Stimulated activated CD4-positive, alpha-beta T cell treated with anti-CD3 and anti-CD28 coated beads, TNF-alpha, amount 100 ng/mL, for 1 hour (primary cell): ENCODE results near the gene CCDC59.
"Not testable (repeated sequence)": the region's sequence is repeated elsewhere in the genome, so short reads cannot be mapped to it uniquely, and the experiment has no call there.

Experiments used
- DNase-seq, 3 donors: peaks; one replicate each; pipeline ENCODE4 v3.0.0-alpha.2; 2020; ENCODE audit warnings: low read depth in 3 of 3, low spot score in 1 of 3

CCDC59 gene, protein sequence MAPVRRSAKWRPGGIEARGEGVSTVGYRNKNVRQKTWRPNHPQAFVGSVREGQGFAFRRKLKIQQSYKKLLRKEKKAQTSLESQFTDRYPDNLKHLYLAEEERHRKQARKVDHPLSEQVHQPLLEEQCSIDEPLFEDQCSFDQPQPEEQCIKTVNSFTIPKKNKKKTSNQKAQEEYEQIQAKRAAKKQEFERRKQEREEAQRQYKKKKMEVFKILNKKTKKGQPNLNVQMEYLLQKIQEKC

DNA sequence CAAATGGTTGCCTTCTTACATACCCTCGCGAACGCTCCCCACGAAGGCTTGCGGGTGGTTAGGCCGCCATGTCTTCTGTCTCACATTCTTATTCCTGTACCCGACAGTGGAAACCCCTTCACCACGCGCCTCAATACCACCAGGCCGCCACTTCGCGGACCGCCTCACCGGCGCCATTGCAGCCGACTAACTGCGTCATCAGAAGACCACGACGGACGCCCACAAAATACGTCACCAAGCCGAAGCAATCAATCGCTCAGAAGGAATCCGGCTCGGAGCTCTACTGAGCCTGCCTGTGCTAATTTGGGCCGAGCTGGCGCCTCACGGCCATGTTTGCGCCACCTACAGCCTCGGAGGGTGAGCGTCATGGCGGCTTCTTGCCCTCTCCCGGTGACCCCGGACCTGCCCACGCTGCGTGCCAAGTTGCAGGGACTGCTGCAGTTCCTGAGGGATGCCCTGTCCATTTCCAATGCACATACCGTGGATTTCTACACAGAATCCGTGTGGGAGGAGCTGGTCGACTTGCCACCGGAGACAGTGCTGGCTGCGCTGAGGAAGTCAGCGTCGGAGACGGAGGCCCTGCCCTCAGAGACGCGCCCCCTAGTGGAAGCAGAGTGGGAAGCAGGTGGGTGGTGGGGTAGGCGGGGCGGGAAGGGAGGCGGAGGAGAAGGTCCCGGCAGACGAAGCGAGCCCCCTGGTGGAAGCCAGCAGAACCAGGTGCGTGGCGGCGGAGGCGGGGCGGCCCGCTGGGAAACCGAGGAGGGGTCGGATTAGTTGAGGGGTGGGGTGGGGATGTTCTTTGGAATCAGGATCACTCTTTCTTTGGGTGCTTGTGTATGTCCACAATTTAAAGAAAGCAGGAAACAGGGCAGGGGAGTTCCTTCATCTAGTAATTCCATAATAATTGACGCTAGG lies at the start of gene CCDC59, which contains the start of gene METTL25:
TSS of gene CCDC59 (minus strand) at position 188 of the 915 bp plus-strand sequence. CDS start at position 177, 11 bp downstream.
TSS of gene METTL25 (plus strand) at position 330 of the 915 bp plus-strand sequence. CDS start at position 367, 37 bp downstream.
- DNase-seq, result peak; percentile 95 to 97 (median 95)

DNA sequence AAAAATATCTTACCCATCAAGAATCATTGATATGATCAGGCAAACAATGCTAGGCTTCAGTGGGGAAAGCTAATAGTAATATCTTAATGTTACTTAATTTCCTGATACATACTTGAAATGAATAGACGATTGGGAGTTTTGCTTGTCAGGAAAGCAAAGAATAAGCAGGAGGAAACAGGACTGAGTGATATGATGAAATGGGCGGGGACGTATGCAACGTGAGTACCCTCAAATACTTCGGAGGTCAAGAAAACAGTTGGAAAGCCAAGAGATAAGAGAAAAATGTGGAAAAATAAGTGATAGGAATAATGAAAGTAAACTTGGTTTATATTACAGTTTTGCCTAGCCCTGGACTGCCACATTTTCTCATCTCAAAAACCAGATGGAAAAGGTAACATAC lies 49.3 kb upstream of the CCDC59 start:
- no peak for DNase-seq

DNA sequence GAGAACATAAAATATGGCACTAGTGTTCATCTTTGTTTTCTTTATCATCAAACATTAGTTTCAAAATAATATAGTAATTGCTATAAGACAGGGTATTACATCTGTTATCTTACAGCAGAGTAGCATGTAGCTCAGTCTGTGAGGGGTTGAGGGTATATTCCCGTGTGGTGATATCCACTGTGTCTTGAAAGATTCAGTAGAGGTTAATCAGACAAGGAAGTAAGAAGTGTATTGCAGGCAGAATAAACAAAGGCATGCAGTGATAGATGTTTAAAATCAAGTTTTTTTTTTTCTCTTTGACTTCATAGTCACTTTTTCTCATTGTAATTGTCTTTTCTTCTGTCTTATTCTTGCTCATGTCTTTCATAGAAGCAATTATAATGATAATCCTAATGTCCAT lies 48.5 kb upstream of the CCDC59 start:
- DNase-seq, result no peak

DNA sequence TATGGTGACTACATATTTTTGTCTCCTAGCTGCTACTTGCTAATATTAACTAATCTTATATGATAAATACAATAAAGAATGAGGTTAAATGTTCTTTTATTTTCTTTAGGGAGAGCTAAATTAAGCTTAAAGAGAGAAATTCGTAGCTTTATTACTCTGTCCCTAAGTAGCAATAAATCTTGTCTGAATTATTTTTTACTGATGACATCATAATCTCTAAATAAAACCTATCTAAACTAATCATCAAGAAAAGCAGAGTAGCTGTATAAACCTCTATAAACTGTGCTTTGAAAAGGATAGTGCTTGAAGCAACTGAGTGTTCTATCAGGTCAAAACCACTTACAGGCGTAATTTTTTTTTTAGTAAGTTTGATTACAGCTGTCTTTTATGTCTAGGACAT lies 42.6 kb upstream of the CCDC59 start:
- no peak for DNase-seq

DNA sequence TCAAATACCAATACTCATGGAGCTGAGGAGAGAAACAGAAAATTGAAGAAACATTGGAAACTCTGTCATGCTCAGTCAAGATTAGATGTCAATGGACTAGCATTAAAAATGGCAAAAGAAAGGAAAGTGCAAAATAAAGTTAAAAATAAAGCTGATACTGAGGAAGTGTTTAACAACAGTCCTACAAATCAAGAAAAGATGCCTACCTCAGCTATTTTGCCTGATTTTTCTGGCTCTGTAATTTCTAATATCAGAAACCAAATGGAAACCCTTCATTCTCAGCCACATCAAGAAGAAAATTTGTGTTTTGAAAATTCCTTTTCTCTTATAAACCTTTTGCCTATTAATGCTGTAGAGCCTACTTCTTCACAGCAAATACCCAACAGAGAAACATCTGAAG lies 40.7 kb upstream of the CCDC59 start:
- no peak for DNase-seq

DNA sequence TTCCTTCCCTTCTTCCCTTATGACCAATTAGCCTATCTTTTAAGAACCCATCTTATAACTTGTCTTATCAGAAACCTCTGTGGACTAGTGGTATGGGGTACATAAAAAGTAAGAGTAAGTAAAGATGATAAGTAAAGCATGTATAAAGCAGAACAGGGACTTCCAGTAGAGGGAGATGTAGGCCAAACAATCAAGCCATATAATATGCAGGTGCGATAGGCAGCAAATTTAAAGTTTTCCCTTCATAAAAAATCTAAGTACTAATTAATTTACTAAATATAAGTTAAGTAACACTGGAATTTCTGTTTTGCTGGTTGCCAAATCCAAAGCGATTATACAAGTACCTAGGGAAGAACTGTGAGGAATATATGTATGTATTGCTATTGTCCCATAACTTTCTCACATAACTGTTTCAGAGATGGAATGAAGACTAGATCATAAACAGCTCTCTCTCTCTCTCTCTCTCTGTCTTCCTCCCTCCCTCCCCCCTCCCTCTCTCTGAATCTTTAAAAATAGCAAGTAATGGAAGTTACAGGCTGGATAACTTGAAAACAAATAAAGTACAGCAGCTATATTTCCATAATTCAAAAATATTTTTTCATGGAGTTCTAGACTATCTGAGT lies 25.9 kb upstream of the CCDC59 start:
- no peak for DNase-seq

DNA sequence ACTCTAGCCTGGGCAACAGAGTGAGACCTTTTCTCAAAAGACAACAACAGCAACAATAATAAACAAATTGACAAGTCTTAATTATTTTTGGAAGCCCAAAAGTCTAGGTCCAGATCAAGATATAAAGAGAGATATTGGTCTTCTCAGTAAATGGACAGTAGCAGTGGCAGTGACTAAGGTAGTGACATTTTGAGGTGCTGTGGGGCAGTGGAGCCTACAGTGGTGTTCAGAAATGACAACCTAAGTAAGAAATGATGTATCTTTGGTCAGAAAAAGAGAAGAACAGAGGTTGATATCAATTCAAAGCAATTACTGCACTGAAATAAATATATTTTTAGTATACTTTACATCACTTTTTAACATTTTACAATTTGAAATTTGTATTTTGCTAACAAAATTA lies 20.8 kb upstream of the CCDC59 start:
- DNase-seq, result no peak

DNA sequence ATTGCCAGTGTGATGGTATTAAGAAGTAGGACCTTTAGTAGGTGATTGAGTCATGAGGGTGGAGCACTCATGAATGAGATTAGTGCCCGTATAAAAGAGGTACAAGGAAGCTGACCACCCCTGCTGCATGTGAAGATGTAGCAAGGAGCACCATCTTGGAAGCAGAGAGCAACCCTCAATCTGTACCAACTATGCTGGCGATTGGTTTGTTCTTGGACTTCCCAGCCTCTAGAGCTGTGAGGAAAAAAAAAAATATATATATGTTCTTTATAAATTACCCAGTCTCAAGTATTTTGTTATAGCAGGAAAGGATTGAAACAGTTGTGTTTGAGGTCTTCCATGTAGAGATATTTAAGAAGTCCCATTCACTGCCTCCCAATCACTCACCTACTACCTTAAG lies 17.0 kb upstream of the CCDC59 start:
- DNase-seq, result no peak

DNA sequence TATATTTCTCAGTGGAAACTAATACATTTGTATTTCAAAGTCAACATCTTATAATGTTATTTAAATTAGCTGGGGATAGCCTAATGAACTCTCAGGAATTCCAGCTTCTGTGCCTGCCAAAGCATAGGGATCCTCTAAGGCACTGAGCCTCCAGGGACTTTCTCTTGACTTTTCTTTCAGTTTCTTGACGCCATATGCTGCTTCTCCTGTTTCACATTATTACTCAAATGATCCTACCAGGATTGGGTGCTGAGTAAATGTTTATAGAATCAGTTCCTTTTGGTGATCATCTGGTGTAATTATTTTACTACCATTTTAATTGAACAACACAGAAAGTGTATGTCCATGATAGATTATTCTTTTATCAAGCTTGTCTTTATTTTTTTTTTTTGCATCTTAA lies 8.0 kb upstream of the CCDC59 start:
- no peak for DNase-seq

DNA sequence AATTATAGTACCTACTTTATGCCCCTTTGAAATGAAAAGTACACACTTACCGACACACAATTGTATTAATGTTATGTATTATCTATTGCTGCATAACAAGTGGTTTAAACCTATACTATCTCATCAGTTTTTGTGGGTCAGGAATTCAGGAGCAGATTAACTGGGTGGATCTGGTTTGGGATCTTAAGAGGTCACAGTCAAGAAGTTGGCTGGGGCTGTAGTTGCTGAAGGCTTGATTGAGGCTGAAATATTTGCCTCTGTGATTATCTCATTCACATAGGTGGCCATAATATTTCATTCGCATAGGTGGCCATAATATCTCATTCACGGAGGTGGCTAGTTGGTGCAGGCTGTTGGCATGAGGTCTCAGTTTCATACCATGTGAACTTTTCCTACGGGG lies 5.8 kb upstream of the CCDC59 start:
- DNase-seq, result no peak

DNA sequence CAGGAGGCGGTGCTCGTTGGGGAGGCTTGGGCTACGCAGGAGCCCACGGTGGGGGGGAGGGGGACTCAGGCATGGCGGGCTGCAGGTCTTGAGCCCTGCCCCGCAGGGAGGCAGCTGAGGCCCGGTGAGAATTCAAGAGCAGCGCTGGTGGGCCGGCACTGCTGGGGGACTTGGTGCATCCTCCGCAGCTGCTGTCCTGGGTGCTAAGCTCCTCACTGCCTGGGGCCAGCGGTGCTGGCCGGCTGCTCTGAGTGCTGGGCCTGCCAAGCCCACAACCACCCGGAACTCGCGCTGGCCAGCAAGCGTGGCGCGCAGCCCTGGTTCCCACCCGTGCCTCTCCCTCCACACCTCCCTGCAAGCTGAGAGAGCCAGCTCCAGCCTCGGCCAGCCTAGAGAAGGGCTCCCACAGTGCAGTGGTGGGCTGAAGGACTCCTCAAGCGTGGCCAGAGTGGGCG lies 3.3 kb upstream of the CCDC59 start:
- no peak for DNase-seq

DNA sequence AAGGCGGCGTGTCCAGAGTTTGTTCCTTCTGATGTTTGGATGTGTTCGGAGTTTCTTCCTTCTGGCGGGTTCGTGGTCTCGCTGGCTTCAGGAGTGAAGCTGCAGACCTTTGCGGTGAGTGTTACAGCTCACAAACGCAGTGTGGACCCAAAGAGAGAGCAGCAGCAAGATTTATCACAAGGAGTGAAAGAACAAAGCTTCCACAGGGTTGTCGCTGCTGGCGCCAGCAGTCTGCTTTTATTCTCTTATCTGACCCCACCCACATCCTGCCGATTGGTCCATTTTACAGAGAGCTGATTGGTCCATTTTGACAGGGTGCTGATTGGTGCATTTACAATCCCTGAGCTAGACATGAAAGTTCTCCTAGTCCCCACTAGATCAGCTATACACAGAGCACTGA lies 2.6 kb upstream of the CCDC59 start:
- not testable (repeated sequence) for DNase-seq

DNA sequence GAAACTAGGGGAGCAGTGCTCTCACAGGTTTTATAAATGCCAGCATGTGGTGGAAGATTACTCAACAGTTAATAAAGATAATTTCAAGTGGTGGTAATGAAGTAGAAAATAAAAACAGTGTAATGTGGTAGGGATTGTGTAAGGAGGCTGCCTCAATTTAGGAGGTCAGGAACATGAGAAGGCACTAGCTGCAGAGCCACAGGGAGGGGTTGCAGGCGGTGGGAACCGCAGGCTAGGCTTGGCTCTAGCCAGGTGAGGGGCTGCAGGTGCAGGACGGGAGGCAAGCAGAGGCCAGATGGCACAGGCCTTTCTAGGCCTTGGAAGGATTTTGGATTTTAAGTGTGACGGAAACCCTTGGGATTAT lies 910 bp upstream of the CCDC59 start:
- DNase-seq, result no peak

DNA sequence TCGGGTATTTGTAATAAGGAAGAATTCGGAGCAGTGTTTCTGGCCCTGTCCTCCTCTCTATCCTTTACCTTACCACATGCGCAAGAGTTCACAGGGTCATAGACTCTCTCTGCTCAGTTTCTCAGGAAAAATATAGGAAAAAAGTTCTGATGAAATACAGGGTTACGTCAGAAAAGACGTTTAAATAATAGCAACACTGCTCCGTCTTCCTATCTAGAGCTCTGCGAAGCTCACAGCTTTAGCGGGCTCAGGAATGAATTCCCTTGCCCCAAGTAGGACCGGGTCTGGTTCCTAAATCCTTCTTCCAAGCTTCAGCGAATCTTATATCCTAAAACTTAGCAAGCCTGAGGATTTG lies 365 bp downstream of the CCDC59 start:
- no peak for DNase-seq

DNA sequence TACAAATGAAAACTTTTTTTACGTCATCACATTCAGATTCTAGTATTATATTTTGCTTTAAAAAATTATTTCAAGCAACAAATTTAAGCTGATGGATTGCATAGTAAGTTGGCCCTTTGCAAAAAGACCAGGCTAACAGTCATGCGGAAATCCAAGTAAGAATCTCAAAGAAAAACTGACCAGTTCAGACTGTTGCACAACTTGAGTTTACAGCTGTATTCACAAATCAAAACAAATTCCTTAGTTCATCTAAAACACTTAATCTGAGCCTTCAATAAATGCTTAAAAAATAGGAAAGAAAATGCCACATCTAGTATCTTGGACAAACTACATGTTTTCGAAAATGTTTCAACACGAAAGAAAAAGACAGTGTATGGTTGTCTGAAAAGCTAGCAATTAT lies 847 bp downstream of the CCDC59 start:
- no peak for DNase-seq

DNA sequence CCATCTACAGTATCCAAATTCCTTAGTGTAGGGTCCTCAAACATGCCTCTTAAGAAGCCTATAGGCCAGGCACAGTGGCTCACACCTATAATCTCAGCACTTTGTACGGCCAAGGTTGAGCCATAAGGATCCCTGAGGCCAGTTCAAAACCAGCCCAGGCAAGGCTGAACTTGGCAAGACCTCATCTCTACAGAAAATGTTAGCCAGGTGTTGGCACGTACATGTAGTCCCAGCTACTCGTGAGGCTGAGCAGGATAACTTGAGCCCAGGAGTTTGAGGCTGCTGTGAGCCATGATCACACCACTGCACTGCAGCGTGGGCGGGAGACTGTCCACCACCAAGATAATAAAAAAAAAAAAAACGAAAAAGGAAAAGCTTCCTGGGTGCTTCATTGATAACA lies 6.8 kb downstream of the CCDC59 start:
- DNase-seq, result no peak

DNA sequence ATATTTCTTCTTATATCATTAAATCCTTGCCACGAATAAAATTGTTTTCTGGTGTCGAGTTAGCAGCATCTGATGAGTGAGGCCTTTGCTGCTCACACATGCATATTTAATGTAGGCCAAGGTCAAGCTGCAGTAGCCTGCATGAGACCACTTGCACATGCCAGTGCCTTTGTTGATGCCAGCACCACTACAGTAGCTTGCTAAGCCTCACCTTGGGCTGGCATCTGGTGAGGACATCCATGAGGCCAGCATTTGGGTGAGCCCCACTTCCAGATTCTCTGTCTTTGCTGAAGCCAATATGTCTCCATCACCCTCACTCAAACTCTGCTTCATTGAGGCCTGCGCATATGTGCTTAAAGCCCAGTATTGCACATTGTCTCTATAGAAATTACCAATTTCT lies 8.0 kb downstream of the CCDC59 start:
- no peak for DNase-seq

DNA sequence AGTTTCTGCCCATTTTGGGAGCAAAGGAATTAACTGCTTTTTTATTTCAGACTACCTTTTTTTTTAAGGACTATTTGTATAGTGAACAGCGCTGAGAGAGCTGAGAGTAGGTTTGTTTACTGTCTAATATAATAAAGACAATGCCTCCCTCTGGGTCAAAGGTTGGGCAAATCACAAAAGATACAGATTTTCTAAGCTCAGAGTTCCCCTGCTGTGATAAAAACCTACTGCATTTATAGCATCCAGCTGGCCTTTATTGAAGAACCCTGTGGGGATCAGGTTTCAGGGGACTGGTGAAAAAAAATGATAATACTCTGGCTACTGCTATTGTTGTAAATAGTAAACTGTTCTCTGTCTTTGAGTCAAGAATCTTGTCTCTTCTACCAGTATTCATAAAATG lies 28.7 kb downstream of the CCDC59 start:
- DNase-seq, result no peak

DNA sequence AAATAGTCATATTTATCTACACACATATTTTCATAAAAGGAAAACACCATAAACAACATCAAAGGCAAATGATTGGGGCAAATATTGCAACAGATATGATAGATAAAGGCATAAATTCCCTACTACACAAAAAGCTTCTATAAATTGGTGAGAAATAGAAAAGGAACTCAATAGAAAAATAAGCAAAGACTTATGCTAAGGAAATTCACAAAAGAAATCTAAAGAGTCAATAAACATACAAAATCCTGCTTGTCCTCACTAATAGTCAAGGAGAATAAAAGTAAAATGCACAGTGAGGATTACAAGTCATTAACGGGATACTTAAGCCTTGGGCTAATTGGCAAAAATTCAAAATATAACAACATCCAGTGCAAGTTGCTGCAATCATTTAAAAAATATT lies 30.3 kb downstream of the CCDC59 start:
- DNase-seq, result no peak

DNA sequence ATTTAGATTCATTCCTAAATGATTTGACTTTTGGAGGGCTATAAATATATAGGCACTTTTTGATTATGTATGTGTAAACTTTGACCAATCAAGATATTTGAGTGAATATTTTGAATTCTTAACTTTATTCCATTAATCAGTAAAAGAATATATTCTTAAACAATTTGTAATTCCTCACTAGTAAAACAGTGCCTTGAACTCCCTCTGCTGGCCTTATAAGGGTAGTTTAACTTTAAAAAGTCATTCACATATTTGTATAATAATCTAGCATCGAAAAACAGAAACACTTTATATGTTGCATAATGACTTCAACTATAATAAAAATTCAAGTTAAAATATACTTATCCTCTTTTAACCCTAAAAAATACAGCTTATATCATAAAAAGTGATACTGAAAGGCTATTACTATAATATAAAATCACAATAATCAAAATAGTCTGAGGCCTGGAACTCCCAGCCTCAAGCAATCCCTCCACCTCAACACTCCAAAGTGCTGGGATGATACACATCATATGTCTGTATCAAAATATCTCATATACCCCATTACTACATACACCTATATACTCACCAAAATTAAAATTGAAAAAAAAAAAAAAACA lies 31.2 kb downstream of the CCDC59 start:
- DNase-seq, result no peak

DNA sequence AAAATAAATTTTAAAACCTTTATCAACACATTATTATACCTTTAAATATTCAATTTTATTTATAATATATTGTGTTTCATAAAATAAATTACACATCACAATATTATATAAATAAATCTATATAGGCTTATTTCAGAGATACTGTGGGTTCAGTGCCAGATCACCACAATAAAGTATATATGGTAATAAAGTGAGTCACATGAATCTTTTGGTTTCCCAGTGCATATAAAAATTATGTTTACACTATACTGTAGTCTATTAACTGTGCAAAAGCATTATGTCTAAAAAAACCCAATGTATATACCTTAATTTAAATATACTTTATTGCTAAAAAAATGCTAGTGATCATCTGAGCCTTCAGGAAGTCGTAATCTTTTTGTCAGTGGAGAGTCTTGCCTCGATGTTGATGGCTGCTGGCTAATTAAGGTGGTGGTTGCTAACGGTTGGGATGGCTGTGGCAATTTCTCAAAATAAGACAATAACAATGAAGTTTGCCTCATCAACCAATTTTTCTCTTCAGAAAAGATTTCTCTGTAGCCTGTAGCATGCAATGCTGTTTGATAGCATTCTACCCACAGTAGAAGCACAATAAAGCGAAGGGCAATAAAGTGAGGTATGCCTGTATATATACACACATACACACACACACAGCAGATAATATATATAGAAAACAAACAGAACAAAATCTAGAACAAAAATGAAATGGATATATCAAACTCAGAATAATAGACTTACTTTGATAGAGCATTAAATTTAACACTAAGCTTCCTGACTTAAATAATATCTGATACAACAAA lies 32.4 kb downstream of the CCDC59 start:
- no peak for DNase-seq
